Endothelial cell of umbilical vein (primary cell): ENCODE data around the gene SYAP1. TPM values are rescaled to one million over a fixed set of nuclear protein-coding genes. Genes with fewer than 3 reads are reported as not detected.
A peak's percentile ranks its signal among the peaks of the same experiment; 100 is the strongest.

ENCODE experiments used
- BruUV-seq: library from RNA; stranded (reverse); fragments of 400-500 nt; replicated peaks from 2 replicates; lab custom pipeline; 2021; lab: Mats Ljungman, UMichigan
- CTCF ChIA-PET: fragments of 300-600, 350-600 bp; sonication (Branson Sonifier 250); formaldehyde crosslinking; loops from one replicate; lab custom pipeline; 2021; ENCODE audit warnings: antibody characterized with exemption, inconsistent platforms; lab: Charles Lee
- POLR2A ChIA-PET: fragments of 300-600, 350-600 bp; sonication (Branson Sonifier 250); formaldehyde crosslinking; loops from one replicate; lab custom pipeline; 2021; ENCODE audit warnings: antibody characterized with exemption, inconsistent platforms; lab: Charles Lee
- DNase-seq: peaks from one replicate; pipeline ENCODE4 v3.0.0-alpha.2; 2011; ENCODE audit warnings: low read depth, low spot score
- FAIRE-seq: peaks from 2 replicates; lab custom pipeline; 2011; peaks lifted over from hg19 to GRCh38; lab: Jason Lieb, UNC
- H2AFZ ChIP-seq: 2 replicates; pipeline ENCODE4 v1.6.0; 2012; ENCODE audit warnings: low read depth, low read length, control low read depth, inconsistent platforms
- H3K27ac ChIP-seq: 2 replicates; pipeline ENCODE4 v1.5.1; 2011; ENCODE audit warnings: low read depth, mild to moderate bottlenecking, control low read depth, low read length, moderate library complexity; ENCODE audit not compliant: insufficient read depth
- H3K27me3 ChIP-seq, 2 experiments: 2 replicates each; pipeline versions ENCODE4 v1.6.0 to v1.6.1; 2011; ENCODE audit warnings: low read length in 2 of 2, mixed read lengths in 1 of 2; ENCODE audit not compliant: control insufficient read depth in 2 of 2, insufficient read depth in 2 of 2
- H3K36me3 ChIP-seq, 2 experiments: 2 replicates in 1 of 2; 3 replicates in 1 of 2; pipeline ENCODE4 v1.5.1; 2011; ENCODE audit warnings: low read length in 2 of 2, mild to moderate bottlenecking in 1 of 2, moderate library complexity in 1 of 2; ENCODE audit not compliant: control insufficient read depth in 2 of 2, insufficient read depth in 2 of 2; ENCODE audit errors: extremely low read depth in 1 of 2
- H3K4me1 ChIP-seq: 3 replicates; pipeline ENCODE4 v1.5.1; 2011; ENCODE audit warnings: mild to moderate bottlenecking, low read length; ENCODE audit not compliant: control insufficient read depth, insufficient read depth; ENCODE audit errors: extremely low read depth
- H3K4me2 ChIP-seq: 2 replicates; pipeline ENCODE4 v1.6.1; 2011; ENCODE audit warnings: low read length, control low read depth, mixed read lengths; ENCODE audit not compliant: insufficient read depth
- H3K4me3 ChIP-seq, 3 experiments: fragments of 200-600 bp in 1 of 3; sonication (generic), shearing (Covaris generic) in 1 of 3; replicated peaks in 1 of 3; 2 replicates each; pipeline ENCODE4 v1.5.1; 2011 to 2016; ENCODE audit warnings: control low read depth in 3 of 3, low read length in 3 of 3, mild to moderate bottlenecking in 2 of 3, inconsistent platforms in 1 of 3, low read depth in 1 of 3, moderate library complexity in 1 of 3; ENCODE audit not compliant: insufficient read depth in 1 of 3
- H3K79me2 ChIP-seq: 2 replicates; pipeline ENCODE4 v1.6.0; 2012; ENCODE audit warnings: low read length, inconsistent platforms; ENCODE audit not compliant: control insufficient read depth, insufficient read depth
- H3K9ac ChIP-seq: replicated peaks from 2 replicates; pipeline ENCODE3; 2011; ENCODE audit warnings: low read length, control low read depth; ENCODE audit not compliant: insufficient read depth; ENCODE audit errors: extremely low read depth
- H3K9me1 ChIP-seq: replicated peaks from 3 replicates; pipeline ENCODE4 v1.6.0; 2011; ENCODE audit warnings: mild to moderate bottlenecking, low read length; ENCODE audit not compliant: control insufficient read depth, insufficient read depth; ENCODE audit errors: extremely low read depth
- H3K9me3 ChIP-seq: replicated peaks from 2 replicates; pipeline ENCODE4 v1.5.1; 2012; ENCODE audit warnings: low read length, inconsistent platforms; ENCODE audit not compliant: control insufficient read depth, insufficient read depth
- H4K20me1 ChIP-seq: replicated peaks from 2 replicates; pipeline ENCODE3; 2011; ENCODE audit warnings: mild to moderate bottlenecking, low read length; ENCODE audit not compliant: control insufficient read depth, insufficient read depth; ENCODE audit errors: extremely low read depth
- CTCF ChIP-seq, 2 donors: IDR thresholded peaks; 1 replicate in 1 of 2; 2 replicates in 1 of 2; pipeline ENCODE4 v1.5.1; 2011; ENCODE audit warnings: low read length in 2 of 2, mild to moderate bottlenecking in 2 of 2, moderate library complexity in 2 of 2, control low read depth in 1 of 2, inconsistent platforms in 1 of 2, low read depth in 1 of 2; ENCODE audit not compliant: insufficient read depth in 1 of 2; ENCODE audit errors: extremely low read depth in 1 of 2
- EZH2 ChIP-seq: IDR thresholded peaks from 2 replicates; pipeline ENCODE4 v1.6.1; 2012; ENCODE audit warnings: borderline replicate concordance, low read depth, mild to moderate bottlenecking, moderate library complexity, low read length, inconsistent platforms; ENCODE audit not compliant: severe bottlenecking
- FOS ChIP-seq: IDR thresholded peaks from 2 replicates; pipeline ENCODE4 v1.6.1; 2011; ENCODE audit warnings: mild to moderate bottlenecking, low read length, moderate library complexity, borderline replicate concordance; ENCODE audit not compliant: insufficient read depth
- GATA2 ChIP-seq: IDR thresholded peaks from 2 replicates; pipeline ENCODE4 v1.7.0; 2011; ENCODE audit warnings: low read depth, mild to moderate bottlenecking, moderate library complexity, mixed read lengths, low read length; ENCODE audit not compliant: insufficient read length, insufficient read depth
- JUN ChIP-seq: IDR thresholded peaks from 2 replicates; pipeline ENCODE4 v1.6.1; 2011; ENCODE audit warnings: borderline replicate concordance, low read depth; ENCODE audit not compliant: insufficient read length, insufficient read depth
- MAX ChIP-seq: IDR thresholded peaks from 2 replicates; pipeline ENCODE4 v1.6.1; 2011; ENCODE audit not compliant: insufficient read depth, insufficient read length
- MYC ChIP-seq: IDR thresholded peaks from one replicate; pipeline ENCODE4 v1.6.1; 2011; ENCODE audit warnings: mild to moderate bottlenecking, low read depth, low read length
- POLR2A ChIP-seq: IDR thresholded peaks from 2 replicates; pipeline ENCODE4 v1.6.1; 2012; ENCODE audit warnings: low read depth, mild to moderate bottlenecking, control low read depth, low read length
- POLR2AphosphoS5 ChIP-seq: IDR thresholded peaks from 2 replicates; pipeline ENCODE4 v1.6.1; 2012; ENCODE audit warnings: low read depth, mild to moderate bottlenecking, control low read depth, low read length, moderate library complexity; ENCODE audit not compliant: insufficient read depth
- dilution Hi-C: fragments of 300-500 bp; cut with MboI; formaldehyde crosslinking; loops from one replicate; pipeline ENCODE4 v1.15.0; 2019; ENCODE audit warnings: low sequenced_read_pairs; ENCODE audit not compliant: extremely low pct_ligation_motif_present
- intact Hi-C: fragments of 100-400 bp; cut with micrococcal nuclease; formaldehyde crosslinking; loops from one replicate; pipeline ENCODE4 v1.10.0; 2022
- polyA plus RNA-seq, 4 experiments: library from polyadenylated mRNA; depleted of rRNA in 3 of 4; stranded (reverse) in 3 of 4; unstranded in 1 of 4; fragments of >200 nt; gene quantifications; 2 replicates each; pipeline versions ENCODE4 v1.2.1 to v1.2.3, GENCODE V29; 2011 to 2012; ENCODE audit warnings: missing spikeins in 1 of 4
- total RNA-seq: library from RNA; stranded (reverse); gene quantifications from 2 replicates; pipeline ENCODE4 v1.2.3, GENCODE V29; 2021

Gene SYAP1
- total and polyA plus RNA-seq, 2 donors (not counting 3 experiments of a cell fraction or from before 2014, with no cell fraction given) = 3.4 to 21.9 TPM

GRCh38 chrX:16807976-16808542 lies 88.6 kb downstream of the SYAP1 start:
- FAIRE-seq (no peak), DNase-seq (peak; percentile 26)
- no peaks in the 10 kb centered on the region for H3K9me1 ChIP-seq
- peaks cover 31% of the 10 kb centered on the region for H3K79me2 ChIP-seq
- peak overlapping the region; percentile 23 for H3K27ac ChIP-seq
- H4K20me1 ChIP-seq = no peaks in the 10 kb centered on the region
- ChIA-PET POLR2A (interaction anchor here (1.0 to 1.5 kb wide), 2 partner anchors 22 to 89 kb away, joined by 3 to 4 read pairs; partner anchors contain the start of genes SYAP1 and TXLNG), CTCF (interaction anchor here (0.9 to 1.9 kb wide), 14 partner anchors 10 to 238 kb away, joined by 3 to 9 read pairs (median 4); no protein-coding TSS in a partner anchor)
- H3K9me3 ChIP-seq = no peaks in the 10 kb centered on the region
- peak overlapping the region in 2 of 3 experiments; percentile 15 to 35 for H3K4me3 ChIP-seq
- no peaks in the 10 kb centered on the region for H3K27me3 ChIP-seq
- H3K4me2 ChIP-seq = peak overlapping the region; percentile 72
- peak overlapping the region; percentile 1 for H3K9ac ChIP-seq
- H2AFZ ChIP-seq = no peak overlapping the region
- no TSS peak for BruUV-seq
- intact Hi-C loops = no loop called here
- H3K36me3 ChIP-seq = no peaks in the 10 kb centered on the region
- dilution Hi-C loops = no loop called here
- no peak for TF ChIP-seq MAX
- TF ChIP-seq EZH2 = no peak
- H3K4me1 ChIP-seq = peaks cover 5% of the 10 kb centered on the region

- Histone ChIP-seq H3K4me3 (no peak overlapping the region), H3K27me3 (no peaks in the 10 kb centered on the region), H2AFZ (no peak overlapping the region), H3K4me2 (no peak overlapping the region), H3K4me1 (no peaks in the 10 kb centered on the region), H3K27ac (no peak overlapping the region), H3K9me1 (no peaks in the 10 kb centered on the region), H3K79me2 (peaks cover 7% of the 10 kb centered on the region), H3K9me3 (no peaks in the 10 kb centered on the region), H3K9ac (no peak overlapping the region), H3K36me3 (no peaks in the 10 kb centered on the region), H4K20me1 (no peaks in the 10 kb centered on the region)
- FAIRE-seq (no peak), DNase-seq (no peak)
- dilution Hi-C loops (no loop called here), intact Hi-C loops (no loop called here)
- POLR2A ChIA-PET = no interaction called here
- no TSS peak for BruUV-seq
- CTCF ChIA-PET = no interaction called here
- TF ChIP-seq POLR2A (no peak), JUN (no peak), MAX (no peak), EZH2 (no peak), FOS (no peak), MYC (no peak), POLR2AphosphoS5 (no peak), CTCF (IDR thresholded peaks at IDR 0.05; ENCODE audit: extremely low read depth in 1 of 2, insufficient read depth in 1 of 2, low read depth in 1 of 2, low read length in 2 of 2) (no peak), GATA2 (no peak)
Measured at GRCh38 chrX:16814597-16814996, 95.2 kb downstream of the SYAP1 start.
